ENCODE results near the gene KSR1. TPM values are rescaled to one million over a fixed set of nuclear protein-coding genes. Genes with fewer than 3 reads are reported as not detected.

Gene KSR1
- total RNA-seq, 1 donor from 2014 or later = 114 TPM

DNA sequence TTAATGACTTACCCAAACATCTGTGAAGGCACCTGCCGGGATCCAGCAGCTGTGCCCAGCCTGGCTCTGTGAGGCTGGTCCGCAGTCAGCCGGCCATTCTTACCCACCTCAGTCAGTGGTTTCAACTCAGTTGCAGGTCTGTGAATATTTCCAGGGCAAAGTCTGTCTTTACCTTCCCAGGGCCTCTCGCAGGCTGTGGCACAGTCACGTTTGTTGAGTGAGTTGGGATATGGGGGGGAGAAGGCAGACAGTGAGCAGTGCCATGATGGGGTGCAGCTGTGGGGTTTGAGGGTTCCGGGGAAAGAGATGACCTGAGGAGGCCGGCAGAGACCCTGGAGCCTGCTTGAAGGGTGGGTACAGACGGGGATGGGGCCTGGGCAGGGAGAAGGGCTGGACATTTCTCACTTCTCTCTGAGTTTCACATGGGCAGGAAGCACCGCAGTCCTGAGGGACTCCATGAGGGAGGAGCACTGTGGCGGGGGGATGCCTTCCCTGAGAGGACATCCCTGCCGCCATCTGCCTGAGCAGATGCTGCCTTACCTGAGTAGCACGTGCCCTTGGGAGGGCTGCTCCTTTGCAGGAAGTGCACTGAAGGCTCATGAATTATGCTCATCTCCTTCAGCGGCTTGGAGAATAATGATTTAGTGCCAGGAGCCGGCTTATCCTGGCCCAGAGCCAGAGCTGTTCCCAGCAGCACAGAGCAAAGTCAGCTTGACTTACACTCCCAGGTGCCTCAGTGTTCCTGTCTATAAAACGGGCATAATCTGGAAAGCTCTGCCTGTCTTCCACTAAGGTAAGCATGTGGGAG, 48.1 kb downstream of the KSR1 start:
- CTCF ChIA-PET = interaction anchor here (3.2 kb wide), 1 partner anchor 96 kb away, joined by 11 read pairs; no protein-coding TSS in a partner anchor

DNA sequence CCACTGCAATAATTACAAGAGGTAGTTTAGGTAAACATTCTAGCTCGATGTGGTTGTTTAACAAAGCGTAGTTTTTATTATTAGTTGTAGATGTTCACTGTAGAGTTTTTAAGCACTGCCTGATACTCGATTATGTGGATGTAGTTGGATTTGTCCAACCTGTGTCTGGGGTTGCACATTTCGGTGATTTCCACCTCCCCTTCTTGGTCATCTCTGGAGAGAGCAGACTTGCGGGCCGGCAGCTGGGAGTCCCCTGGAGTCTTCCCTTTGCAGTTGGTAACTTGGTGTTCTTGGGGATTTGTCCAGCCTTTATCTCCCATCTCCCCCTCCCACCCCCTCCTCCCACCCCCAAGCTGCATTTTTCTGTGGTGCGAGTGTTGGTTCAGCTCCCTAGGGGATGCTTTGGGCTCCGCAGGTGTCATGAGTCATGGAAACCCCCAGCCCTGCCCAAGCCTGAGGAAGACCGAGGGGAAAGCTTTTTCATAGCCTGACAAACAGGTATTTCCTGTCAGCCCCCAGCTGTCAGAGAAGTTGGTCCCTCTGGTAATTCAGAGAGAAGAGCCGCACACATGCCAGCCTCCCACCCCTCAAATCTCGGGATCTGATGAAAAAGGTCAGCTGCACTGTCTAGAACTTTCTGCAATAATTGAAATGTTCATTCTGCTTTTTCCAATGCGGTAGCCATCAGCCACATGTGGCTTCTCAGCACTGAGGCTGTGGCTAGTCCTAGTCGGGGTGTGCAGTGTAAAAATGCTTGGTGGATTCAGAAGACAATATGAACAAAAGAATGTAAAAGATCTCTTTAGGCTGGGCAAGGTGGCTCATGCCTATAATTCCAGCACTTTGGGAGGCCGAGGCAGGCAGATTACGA, 50.3 kb downstream of the KSR1 start:
- ChIA-PET CTCF (interaction anchor here (1.2 to 3.2 kb wide), 3 partner anchors 51 to 270 kb away, joined by 3 to 11 read pairs (median 9); partner anchors contain the start of gene KSR1), POLR2A (interaction anchor here (1.1 to 2.0 kb wide), 6 partner anchors 14 to 212 kb away, joined by 3 to 16 read pairs (median 8); partner anchors contain the start of genes KSR1 and WSB1)
- Mint-ChIP-seq H3K4me1 (peaks cover 46% of the 10 kb centered on the region), H3K27me3 (no peaks in the 10 kb centered on the region), H3K27ac (peak overlapping the region; percentile 83), H3K9me3 (peaks cover 4% of the 10 kb centered on the region), H3K36me3 (ENCODE audit: low read depth) (peaks cover 10% of the 10 kb centered on the region), H3K4me3 (peak overlapping the region; percentile 62)
- DNase-seq (peak; percentile 49), ATAC-seq (ENCODE audit: low read depth) (peak; percentile 88)
- intact Hi-C loops (cut with micrococcal nuclease) = loop anchor here (1.0 to 2.0 kb wide), 5 partner anchors 10 to 50 kb away; partner anchors contain the start of gene KSR1
- TF ChIP-seq, protein P1, sequence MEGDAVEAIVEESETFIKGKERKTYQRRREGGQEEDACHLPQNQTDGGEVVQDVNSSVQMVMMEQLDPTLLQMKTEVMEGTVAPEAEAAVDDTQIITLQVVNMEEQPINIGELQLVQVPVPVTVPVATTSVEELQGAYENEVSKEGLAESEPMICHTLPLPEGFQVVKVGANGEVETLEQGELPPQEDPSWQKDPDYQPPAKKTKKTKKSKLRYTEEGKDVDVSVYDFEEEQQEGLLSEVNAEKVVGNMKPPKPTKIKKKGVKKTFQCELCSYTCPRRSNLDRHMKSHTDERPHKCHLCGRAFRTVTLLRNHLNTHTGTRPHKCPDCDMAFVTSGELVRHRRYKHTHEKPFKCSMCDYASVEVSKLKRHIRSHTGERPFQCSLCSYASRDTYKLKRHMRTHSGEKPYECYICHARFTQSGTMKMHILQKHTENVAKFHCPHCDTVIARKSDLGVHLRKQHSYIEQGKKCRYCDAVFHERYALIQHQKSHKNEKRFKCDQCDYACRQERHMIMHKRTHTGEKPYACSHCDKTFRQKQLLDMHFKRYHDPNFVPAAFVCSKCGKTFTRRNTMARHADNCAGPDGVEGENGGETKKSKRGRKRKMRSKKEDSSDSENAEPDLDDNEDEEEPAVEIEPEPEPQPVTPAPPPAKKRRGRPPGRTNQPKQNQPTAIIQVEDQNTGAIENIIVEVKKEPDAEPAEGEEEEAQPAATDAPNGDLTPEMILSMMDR (IDR thresholded peaks at IDR 0.05) = no peak

More for the DNA sequence above, 48.1 kb downstream of the KSR1 start:
- intact Hi-C loops (cut with micrococcal nuclease) = no loop called here
- Mint-ChIP-seq H3K4me3 (no peak overlapping the region), H3K27me3 (no peaks in the 10 kb centered on the region), H3K36me3 (ENCODE audit: low read depth) (peaks cover 25% of the 10 kb centered on the region), H3K4me1 (peaks cover 46% of the 10 kb centered on the region), H3K27ac (peak overlapping the region; percentile 59), H3K9me3 (peaks cover 10% of the 10 kb centered on the region)
- DNase-seq (no peak), ATAC-seq (ENCODE audit: low read depth) (no peak)
- POLR2A ChIA-PET = interaction anchor here (0.8 kb wide), 1 partner anchor 22 kb away, joined by 3 read pairs; no protein-coding TSS in a partner anchor
- TF ChIP-seq, protein P1 (IDR thresholded peaks at IDR 0.05) = no peak

DNA sequence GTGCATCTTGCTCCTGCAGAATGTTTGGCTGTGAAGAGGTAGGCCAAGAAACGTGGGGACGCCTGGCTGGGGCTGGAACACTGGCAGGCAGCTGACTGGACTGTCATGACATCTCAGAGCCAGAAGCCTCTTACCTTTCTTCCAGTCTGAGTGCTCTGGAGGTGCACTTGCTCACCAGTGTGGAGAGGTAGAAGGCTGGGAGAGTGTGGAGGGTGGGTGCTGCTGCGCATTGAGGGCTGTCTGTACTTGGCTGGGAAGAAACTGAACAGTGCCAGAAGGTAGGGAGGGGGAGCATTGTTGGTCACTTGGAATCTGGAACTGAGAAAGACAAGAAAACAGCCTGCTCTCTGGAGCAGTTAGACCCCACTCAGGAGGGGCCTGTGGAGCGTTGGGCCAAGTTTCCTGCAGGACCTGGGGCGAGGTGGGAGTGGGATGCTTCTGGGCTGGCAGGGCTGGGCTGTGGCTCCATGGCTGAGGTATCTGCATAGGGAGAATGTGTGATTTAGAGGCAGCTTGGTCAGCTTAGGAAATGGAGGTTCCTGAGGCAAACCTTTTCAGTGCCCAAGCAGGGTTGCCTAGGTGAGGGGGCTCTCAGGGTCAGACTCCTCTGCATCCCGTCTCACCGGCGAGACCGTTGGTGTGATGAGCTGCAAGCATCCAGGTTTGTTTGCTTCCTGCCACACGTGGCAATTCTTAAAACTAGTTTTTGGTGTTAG, 55.1 kb downstream of the KSR1 start:
- no peaks in the 10 kb centered on the region for H3K36me3 Mint-ChIP-seq (ENCODE audit: low read depth)
- no peak for ATAC-seq (ENCODE audit: low read depth)
- H3K27ac Mint-ChIP-seq = no peak overlapping the region
- H3K4me3 Mint-ChIP-seq = no peak overlapping the region
- TF ChIP-seq, protein P1 (IDR thresholded peaks at IDR 0.05) = no peak
- no peak for DNase-seq
- H3K4me1 Mint-ChIP-seq = peaks cover 16% of the 10 kb centered on the region
- intact Hi-C loops (cut with micrococcal nuclease) = no loop called here
- POLR2A ChIA-PET = no interaction called here
- no peaks in the 10 kb centered on the region for H3K9me3 Mint-ChIP-seq
- no peaks in the 10 kb centered on the region for H3K27me3 Mint-ChIP-seq
- CTCF ChIA-PET = no interaction called here

DNA sequence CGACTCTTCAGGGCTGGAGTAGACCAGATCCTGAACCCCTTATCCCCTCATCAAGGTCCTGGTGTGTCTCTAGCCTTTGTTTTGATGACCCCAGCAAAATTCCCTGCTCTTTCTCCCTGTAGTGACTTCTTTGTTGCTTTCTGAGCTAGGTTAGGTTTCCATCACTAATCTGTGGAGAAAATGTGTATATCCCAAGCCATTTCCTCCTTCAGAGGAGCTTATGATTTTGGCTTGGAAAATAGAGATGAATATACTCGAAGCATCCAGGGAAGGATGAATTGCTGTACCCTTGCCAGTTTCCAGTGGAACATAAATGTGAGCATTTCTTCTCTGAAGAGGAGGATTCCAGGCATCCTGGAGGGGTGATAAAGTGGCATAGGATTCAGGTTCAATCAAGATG, 55.8 kb downstream of the KSR1 start:
- Mint-ChIP-seq H3K27ac (no peak overlapping the region), H3K27me3 (no peaks in the 10 kb centered on the region), H3K36me3 (ENCODE audit: low read depth) (no peaks in the 10 kb centered on the region), H3K4me1 (peaks cover 10% of the 10 kb centered on the region), H3K9me3 (no peaks in the 10 kb centered on the region), H3K4me3 (no peak overlapping the region)
- intact Hi-C loops (cut with micrococcal nuclease) = no loop called here
- DNase-seq (no peak), ATAC-seq (ENCODE audit: low read depth) (no peak)
- POLR2A ChIA-PET = interaction anchor here (1.8 kb wide), 1 partner anchor 40 kb away, joined by 5 read pairs; no protein-coding TSS in a partner anchor
- CTCF ChIA-PET = no interaction called here
- TF ChIP-seq, protein P1 (IDR thresholded peaks at IDR 0.05) = no peak
